GM12891 (cell line): ENCODE results near the gene KRT16. TPM values are rescaled to one million over a fixed set of nuclear protein-coding genes. Genes with fewer than 3 reads are reported as not detected.
"Not testable (repeated sequence)": the region's sequence is repeated elsewhere in the genome, so short reads cannot be mapped to it uniquely, and the experiment has no call there.

Experiments
- DNase-seq: peaks from one replicate; pipeline ENCODE4 v3.0.0; 2011; ENCODE audit warnings: low spot score; ENCODE audit not compliant: insufficient read length
- FAIRE-seq: peaks from 2 replicates; lab custom pipeline; 2011; peaks lifted over from hg19 to GRCh38; lab: Jason Lieb, UNC
- PAX5 ChIP-seq: IDR thresholded peaks from 2 replicates; pipeline ENCODE4 v1.6.1; 2011; ENCODE audit warnings: low read length, moderate library complexity, mild to moderate bottlenecking; ENCODE audit not compliant: insufficient read depth, severe bottlenecking
- POLR2A ChIP-seq: IDR thresholded peaks from 2 replicates; pipeline ENCODE4 v1.6.1; 2011; ENCODE audit warnings: low read depth, low read length, control low read depth
- POLR2AphosphoS5 ChIP-seq: IDR thresholded peaks from 2 replicates; pipeline ENCODE4 v1.6.1; 2011; ENCODE audit warnings: low read depth, low read length, control low read depth
- POU2F2 ChIP-seq: IDR thresholded peaks from 2 replicates; pipeline ENCODE4 v1.6.1; 2011; ENCODE audit warnings: low read depth, mild to moderate bottlenecking, control low read depth, low read length, moderate library complexity
- SPI1 ChIP-seq: IDR thresholded peaks from 2 replicates; pipeline ENCODE4 v1.6.1; 2011; ENCODE audit warnings: low read depth, low read length, control low read depth
- TAF1 ChIP-seq: IDR thresholded peaks from 2 replicates; pipeline ENCODE4 v1.6.1; 2011; ENCODE audit warnings: low read depth, low read length, control low read depth
- polyA plus RNA-seq: library from polyadenylated mRNA; unstranded; fragments of >200 nt; gene quantifications from one replicate; pipeline ENCODE4 v1.2.1, GENCODE V29; 2012; ENCODE audit warnings: low read depth, missing spikeins, inconsistent platforms; ENCODE audit not compliant: missing spikeins

KRT16 gene
- not detected for polyA plus RNA-seq

- DNase-seq, FAIRE-seq: not testable (repeated sequence)
These were observed at the start of gene KRT16 for GRCh38 chr17:41612376-41613160. Gene KRT16 (minus strand): TSS chr17:41612767. CDS start chr17:41612688, 79 bp downstream.

GRCh38 chr17:41660221-41660711, 47.7 kb upstream of the KRT16 start:
- TF ChIP-seq PAX5 (no peak), POLR2AphosphoS5 (no peak), POLR2A (no peak), TAF1 (no peak), POU2F2 (no peak), SPI1 (no peak)

GRCh38 chr17:41659427-41660212, 47.1 kb upstream of the KRT16 start:
- no peak for FAIRE-seq
- no peak for DNase-seq
- TF ChIP-seq PAX5 (no peak), POU2F2 (peak; percentile 84; the same call in 1 of the 2 replicates), TAF1 (no peak)

More at GRCh38 chr17:41660221-41660711, 47.7 kb upstream of the KRT16 start:
- no peak for FAIRE-seq
- no peak for DNase-seq

- FAIRE-seq (no peak), DNase-seq (no peak)
- TF ChIP-seq POLR2AphosphoS5 (no peak), SPI1 (no peak), TAF1 (no peak), PAX5 (no peak), POU2F2 (no peak), POLR2A (no peak)
These were observed 46.3 kb upstream of the KRT16 start for GRCh38 chr17:41658846-41659245.

- no peak for TF ChIP-seq SPI1
- no peak for TF ChIP-seq TAF1
- no peak for TF ChIP-seq PAX5
- no peak for TF ChIP-seq POLR2AphosphoS5
- TF ChIP-seq POLR2A: no peak
- no peak for TF ChIP-seq POU2F2
- DNase-seq: no peak
- FAIRE-seq: no peak
These were observed 45.4 kb upstream of the KRT16 start for GRCh38 chr17:41657936-41658335.

- FAIRE-seq (no peak), DNase-seq (no peak)
- TF ChIP-seq TAF1 (no peak), POU2F2 (no peak), POLR2A (no peak), POLR2AphosphoS5 (no peak), SPI1 (no peak), PAX5 (no peak)
These were observed 44.7 kb upstream of the KRT16 start for GRCh38 chr17:41657176-41657754.

GRCh38 chr17:41656249-41657023, 43.9 kb upstream of the KRT16 start:
- no peak for TF ChIP-seq POLR2A
- no peak for TF ChIP-seq TAF1
- no peak for TF ChIP-seq POU2F2
- TF ChIP-seq SPI1: no peak
- no peak for TF ChIP-seq POLR2AphosphoS5
- TF ChIP-seq PAX5: no peak
- no peak for DNase-seq
- FAIRE-seq: no peak

- FAIRE-seq: no peak
- TF ChIP-seq PAX5: no peak
- DNase-seq: no peak
These were observed 43.1 kb upstream of the KRT16 start for GRCh38 chr17:41655611-41656111.
